Retina (tissue), 1 donor: ENCODE data around the gene PRKRA.
A peak's percentile ranks its signal among the peaks of the same experiment; 100 is the strongest.
"Not testable (repeated sequence)": the region's sequence is repeated elsewhere in the genome, so short reads cannot be mapped to it uniquely, and the experiment has no call there.

Experiments
- DNase-seq: peaks from one replicate; pipeline ENCODE4 v3.0.0-alpha.2; 2016

PRKRA gene

GRCh38 chr2:178413472-178414265 lies 37.3 kb downstream of the PRKRA start:
- DNase-seq = peak; percentile 95

DNA sequence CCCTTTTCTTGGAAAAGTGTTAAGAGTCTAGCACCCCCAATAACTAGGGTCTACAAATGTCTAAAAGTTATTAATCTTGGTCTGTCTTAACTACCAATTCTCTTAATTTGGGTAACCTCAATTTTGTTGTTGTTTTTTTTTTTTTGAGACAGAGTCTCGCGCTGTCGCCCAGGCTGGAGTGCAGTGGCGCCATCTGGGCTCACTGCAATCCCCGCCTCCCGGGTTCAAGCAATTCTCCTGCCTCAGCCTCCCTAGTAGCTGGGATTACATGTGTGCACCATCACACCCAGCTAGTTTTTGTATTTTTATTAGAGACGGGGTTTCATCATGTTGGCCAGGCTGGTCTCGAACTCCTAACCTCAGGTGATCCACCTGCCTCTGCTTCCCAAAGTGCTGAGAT lies 38.5 kb downstream of the PRKRA start:
- DNase-seq = not testable (repeated sequence)

DNA sequence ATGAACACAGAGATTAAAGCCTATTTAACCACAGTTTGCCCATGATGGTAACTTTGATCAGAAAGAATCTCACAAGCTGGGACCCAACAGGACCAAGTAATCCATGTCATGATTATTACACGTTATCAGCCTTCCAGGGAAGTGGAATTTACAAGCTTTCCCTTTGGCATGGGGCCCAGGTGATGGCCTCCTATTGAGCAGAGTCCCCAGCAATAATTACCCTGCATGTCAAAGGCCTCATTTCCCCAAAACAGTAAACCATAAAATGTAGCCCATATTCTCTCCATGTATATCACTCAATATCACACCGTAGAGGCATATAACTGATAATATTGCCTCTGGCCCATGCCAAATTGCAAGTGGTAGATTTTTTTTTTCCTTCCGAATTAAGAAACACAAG lies 38.9 kb downstream of the PRKRA start:
- no peak for DNase-seq

GRCh38 chr2:178409261-178409660 lies 41.7 kb downstream of the PRKRA start:
- no peak for DNase-seq

DNA sequence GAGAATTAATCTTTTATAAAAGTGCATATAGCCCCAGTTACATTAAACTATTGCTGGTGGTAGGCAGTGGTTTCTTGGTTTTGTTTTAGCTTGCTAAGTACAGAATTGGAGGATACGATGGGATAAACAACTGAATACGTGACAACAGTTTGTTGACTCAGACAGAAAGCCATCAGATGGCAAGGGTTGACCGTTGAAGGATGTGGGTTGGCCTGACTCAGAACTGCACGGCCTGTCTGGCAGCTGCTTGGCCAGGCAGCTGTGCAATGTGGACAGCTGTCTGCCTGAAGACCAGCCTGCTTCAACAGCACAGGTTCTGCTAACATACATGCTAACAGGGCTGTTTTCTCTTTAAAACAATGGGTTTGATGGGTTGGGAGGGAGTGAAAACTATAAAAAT lies 46.6 kb downstream of the PRKRA start:
- DNase-seq = peak; percentile 13

- no peak for DNase-seq
Observed at GRCh38 chr2:178403671-178404306, 47.2 kb downstream of the PRKRA start.

GRCh38 chr2:178401994-178402437 lies 49.0 kb downstream of the PRKRA start:
- no peak for DNase-seq

DNA sequence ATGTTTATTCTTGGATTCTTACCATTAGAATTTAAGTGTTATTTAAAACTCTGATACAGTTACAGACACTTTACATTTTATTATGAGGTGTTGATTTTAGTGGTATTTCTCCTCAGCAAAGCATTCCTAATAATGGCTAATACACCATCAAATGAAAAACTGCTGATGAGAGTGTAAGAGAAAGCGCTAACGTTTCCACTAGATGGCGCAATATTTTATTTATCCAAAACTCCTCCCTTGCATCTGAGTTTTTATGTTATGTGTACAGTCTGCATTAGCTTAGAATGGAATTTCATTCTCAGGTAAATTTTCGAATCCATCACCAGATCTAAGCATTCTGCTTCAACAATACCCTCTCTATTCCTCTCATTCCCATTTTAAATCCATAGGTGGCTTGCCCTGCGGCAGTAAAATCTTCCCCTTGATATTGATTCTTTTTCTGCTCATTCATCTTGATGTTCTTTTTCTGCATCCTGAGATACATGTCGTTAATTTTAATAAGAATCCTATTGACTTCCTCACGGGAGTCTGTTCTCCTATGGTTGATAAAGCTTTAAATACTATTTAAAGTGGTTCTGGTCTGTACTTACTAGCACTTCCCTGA lies 53.9 kb downstream of the PRKRA start:
- DNase-seq = peak; percentile 36

- DNase-seq = no peak
Observed at GRCh38 chr2:178395941-178396570, 54.9 kb downstream of the PRKRA start.

GRCh38 chr2:178395295-178395694 lies 55.7 kb downstream of the PRKRA start:
- no peak for DNase-seq

DNA sequence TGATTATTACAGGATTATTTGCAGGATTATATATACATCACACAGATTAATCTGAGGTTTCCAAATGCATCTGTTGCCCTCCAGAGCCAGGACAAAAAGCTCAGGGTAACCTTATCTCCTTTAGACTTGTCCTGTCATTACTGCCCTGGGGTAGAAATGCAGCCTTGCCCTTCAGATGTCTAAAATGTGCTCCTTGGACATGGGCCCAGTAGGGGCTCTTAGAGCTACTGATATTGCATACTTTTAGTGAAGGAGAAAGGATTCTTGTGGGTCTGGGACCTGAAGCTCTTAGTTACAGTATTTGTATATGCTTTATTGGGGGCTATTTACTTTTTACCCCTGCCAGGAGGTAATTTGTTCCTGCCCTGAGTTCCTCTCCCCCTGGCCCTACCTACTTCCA lies 56.1 kb downstream of the PRKRA start:
- no peak for DNase-seq

DNA sequence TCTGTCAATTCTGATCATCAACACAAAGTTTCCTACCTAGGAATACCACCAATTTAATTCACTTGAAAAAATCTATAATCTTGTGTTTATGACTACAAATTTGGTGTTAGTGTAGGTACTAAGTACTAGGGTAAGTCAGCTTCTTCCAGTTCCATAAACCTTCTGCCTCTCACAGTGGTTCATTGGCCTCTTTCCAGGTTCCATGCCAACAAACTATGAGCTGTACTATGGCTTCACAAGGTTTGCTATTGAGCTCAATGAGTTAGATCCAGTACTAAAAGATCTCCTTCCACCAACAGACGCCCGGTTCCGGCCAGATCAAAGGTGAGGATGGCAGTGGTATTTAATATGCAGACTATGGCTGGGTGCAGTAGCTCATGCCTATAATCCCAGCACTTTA lies 58.8 kb downstream of the PRKRA start:
- DNase-seq = no peak

GRCh38 chr2:178391701-178392100 lies 59.3 kb downstream of the PRKRA start:
- no peak for DNase-seq

GRCh38 chr2:178388287-178388686 lies 62.7 kb downstream of the PRKRA start:
- no peak for DNase-seq

GRCh38 chr2:178386986-178387597 lies 63.9 kb downstream of the PRKRA start:
- no peak for DNase-seq

DNA sequence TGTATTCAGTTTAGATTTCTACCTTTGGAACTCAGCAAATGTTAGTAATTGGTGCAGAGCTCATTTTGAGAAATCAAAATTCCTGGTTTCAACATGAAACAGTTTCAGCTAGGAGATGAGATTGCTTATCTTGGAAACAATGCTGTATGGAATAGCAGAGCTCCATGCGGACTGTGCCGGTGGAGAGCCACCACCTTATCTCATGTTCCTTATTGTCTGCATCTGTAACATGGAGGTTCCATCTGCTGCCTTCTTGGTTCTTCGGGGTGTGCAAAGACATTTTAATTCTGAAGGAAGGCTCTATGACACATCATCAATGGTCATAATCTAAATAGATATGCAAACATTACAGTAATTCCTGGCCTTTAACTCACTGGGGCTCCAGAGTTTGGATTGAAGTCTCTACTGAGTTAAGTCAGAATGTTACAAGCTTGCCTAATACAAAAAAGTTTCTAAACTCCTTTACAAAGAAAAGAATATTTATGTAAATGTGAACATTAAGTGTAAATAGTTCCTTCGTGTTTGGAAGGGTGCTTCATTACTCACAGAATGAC lies 65.3 kb downstream of the PRKRA start:
- no peak for DNase-seq

DNA sequence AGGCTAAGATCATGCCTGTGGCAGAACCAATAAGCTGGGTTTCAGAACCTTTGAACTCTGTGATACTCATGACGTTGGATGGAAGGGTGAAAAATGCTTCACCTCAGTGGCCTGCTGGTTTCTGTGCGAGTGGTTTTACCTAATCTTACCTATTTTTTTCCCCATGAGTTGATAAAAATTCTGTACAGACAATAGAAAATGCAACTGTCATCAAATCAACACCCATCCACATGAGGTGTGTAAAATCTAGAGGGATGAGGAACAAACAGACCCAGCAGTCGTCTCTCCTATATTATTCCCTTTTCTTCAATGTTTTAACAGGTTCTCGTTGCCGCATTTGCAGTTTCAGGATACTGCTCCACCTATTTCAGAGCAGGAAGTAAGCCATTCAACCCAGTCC lies 67.3 kb downstream of the PRKRA start:
- no peak for DNase-seq
